Upper lobe of left lung (tissue), 6 donors: ENCODE measurements around the gene SLC4A2. TPM values are rescaled to one million over a fixed set of nuclear protein-coding genes. Genes with fewer than 3 reads are reported as not detected.

Experiments used
- ATAC-seq, 2 donors: fragments of 200-7000 bp; cut with Tn5 transposase; one replicate each; pipeline ENCODE4 v1.9.1; 2022; ENCODE audit warnings: mild to moderate bottlenecking in 2 of 2, moderate library complexity in 2 of 2; ENCODE audit not compliant: low FRiP score in 2 of 2
- DNase-seq, 2 donors: peaks; one replicate each; pipeline ENCODE4 v3.0.0-alpha.2; 2019 to 2020
- H3K27ac ChIP-seq, 4 donors: fragments of 200-600 bp; sonication (generic); one replicate each; pipeline ENCODE4 v1.5.1; 2016 to 2019
- H3K27me3 ChIP-seq, 4 donors: fragments of 200-600 bp; sonication (generic); one replicate each; pipeline ENCODE4 v1.5.1; 2017 to 2019
- H3K36me3 ChIP-seq, 4 donors: fragments of 200-600 bp; sonication (generic); one replicate each; pipeline ENCODE4 v1.5.1; 2016 to 2019
- H3K4me1 ChIP-seq, 4 donors: fragments of 200-600 bp; sonication (generic); one replicate each; pipeline ENCODE4 v1.5.1; 2018 to 2019
- H3K4me3 ChIP-seq, 4 donors: fragments of 200-600 bp; sonication (generic); one replicate each; pipeline ENCODE4 v1.5.1; 2017 to 2019; ENCODE audit warnings: mild to moderate bottlenecking in 2 of 4, moderate library complexity in 1 of 4
- H3K9me3 ChIP-seq, 4 donors: fragments of 200-600 bp; sonication (generic); one replicate each; pipeline ENCODE4 v1.5.1; 2018 to 2019
- CTCF ChIP-seq, 6 experiments: fragments of 450-650 bp in 4 of 6; fragments of 200-600 bp in 2 of 6; sonication (generic) in 2 of 6; IDR thresholded peaks; one replicate each; pipeline ENCODE4 v1.5.1; 2016 to 2019; ENCODE audit warnings: antibody characterized with exemption in 6 of 6
- EP300 ChIP-seq, 4 donors: sonication (generic); formaldehyde crosslinking; IDR thresholded peaks; one replicate each; pipeline ENCODE4 v1.5.1; 2017; ENCODE audit warnings: antibody characterized with exemption in 4 of 4, control low read depth in 2 of 4
- POLR2A ChIP-seq, 4 donors: fragments of 450-650 bp; IDR thresholded peaks; one replicate each; pipeline ENCODE4 v1.5.1; 2016 to 2017; ENCODE audit warnings: antibody characterized with exemption in 4 of 4, mild to moderate bottlenecking in 2 of 4
- POLR2AphosphoS5 ChIP-seq, 2 donors: sonication (generic); formaldehyde crosslinking; IDR thresholded peaks; one replicate each; pipeline ENCODE4 v1.5.1; 2017; ENCODE audit warnings: antibody characterized with exemption in 2 of 2
- WGBS, 2 donors: methylation state at CpG; one replicate each; pipeline ENCODE4 v1.1.5; 2017 to 2018; 5-methylcytosine and 5-hydroxymethylcytosine counted together
- total RNA-seq, 6 donors: library from RNA; depleted of rRNA in 4 of 6; stranded (reverse); fragments of >200 nt in 4 of 6; gene quantifications; one replicate each; pipeline versions ENCODE4 v1.1.0 to v1.2.1, GENCODE V29; 2016 to 2021
- donor health status: DM: no; HTN: no; CAD: no; lungs with moderate emphysema.
- donor health status: DM: no; HTN: yes; CAD: no; lungs with severe emphysema.

The SLC4A2 gene
- total RNA-seq, 6 donors from 2014 or later = 88.4 to 312 (median 188) TPM

- no peak for TF ChIP-seq POLR2AphosphoS5 (IDR thresholded peaks at IDR 0.05)
- TF ChIP-seq EP300 (IDR thresholded peaks at IDR 0.05) = no peak
- TF ChIP-seq CTCF (IDR thresholded peaks at IDR 0.05) = no peak
- TF ChIP-seq POLR2A (IDR thresholded peaks at IDR 0.05) = no peak
- Histone ChIP-seq H3K27ac (no peak overlapping the region), H3K4me3 (no peak overlapping the region), H3K27me3 (no peaks in the 10 kb centered on the region), H3K36me3 (peaks cover 0 to 6% (median 2%) of the 10 kb centered on the region in 4 donors), H3K4me1 (peaks cover 0 to 25% (median 12%) of the 10 kb centered on the region in 4 donors), H3K9me3 (no peaks in the 10 kb centered on the region)
- WGBS, 2 donors = 73 to 83% methylated on average over 3 of the region's 3 CpGs
- DNase-seq = no peak
- no peak for ATAC-seq
Observed at GRCh38 chr7:151102991-151103390, 43.6 kb downstream of the SLC4A2 start.

GRCh38 chr7:151103973-151104372, 44.6 kb downstream of the SLC4A2 start:
- DNase-seq (no peak), ATAC-seq (no peak)
- 83 to 97% methylated on average over 8 to 12 of the region's 12 CpGs for WGBS, 2 donors
- peaks cover 0 to 6% (median 2%) of the 10 kb centered on the region in 4 donors for H3K36me3 ChIP-seq
- no peak overlapping the region for H3K27ac ChIP-seq
- H3K4me1 ChIP-seq = peaks cover 0 to 26% (median 12%) of the 10 kb centered on the region in 4 donors
- H3K27me3 ChIP-seq = no peaks in the 10 kb centered on the region
- no peak overlapping the region for H3K4me3 ChIP-seq
- H3K9me3 ChIP-seq = no peaks in the 10 kb centered on the region
- TF ChIP-seq EP300 (IDR thresholded peaks at IDR 0.05) (no peak), POLR2A (IDR thresholded peaks at IDR 0.05) (no peak), POLR2AphosphoS5 (IDR thresholded peaks at IDR 0.05) (no peak), CTCF (IDR thresholded peaks at IDR 0.05) (no peak)

- ATAC-seq (no peak), DNase-seq (no peak)
- Histone ChIP-seq H3K27me3 (no peaks in the 10 kb centered on the region), H3K36me3 (peaks cover 0 to 6% (median 2%) of the 10 kb centered on the region in 4 donors), H3K4me3 (no peak overlapping the region), H3K27ac (no peak overlapping the region), H3K9me3 (no peaks in the 10 kb centered on the region), H3K4me1 (peaks cover 0 to 27% (median 9%) of the 10 kb centered on the region in 4 donors)
- WGBS, 2 donors = 75 to 82% methylated on average over 23 of the region's 23 CpGs
- TF ChIP-seq POLR2A (IDR thresholded peaks at IDR 0.05) (no peak), POLR2AphosphoS5 (IDR thresholded peaks at IDR 0.05) (no peak), EP300 (IDR thresholded peaks at IDR 0.05) (no peak), CTCF (IDR thresholded peaks at IDR 0.05) (no peak)
Observed at GRCh38 chr7:151104411-151105235, 45.2 kb downstream of the SLC4A2 start.

- H3K4me3 ChIP-seq = no peak overlapping the region
- no peaks in the 10 kb centered on the region for H3K9me3 ChIP-seq
- DNase-seq = peak in 1 of 2 donors; percentile 63
- peaks cover 8 to 29% (median 21%) of the 10 kb centered on the region in 4 donors for H3K4me1 ChIP-seq
- peaks cover 0 to 6% (median 2%) of the 10 kb centered on the region in 4 donors for H3K36me3 ChIP-seq
- WGBS, 2 donors = 84 to 100% methylated on average over 1 to 10 of the region's 10 CpGs
- TF ChIP-seq CTCF (IDR thresholded peaks at IDR 0.05) (no peak), POLR2AphosphoS5 (IDR thresholded peaks at IDR 0.05) (no peak)
- no peaks in the 10 kb centered on the region for H3K27me3 ChIP-seq
- H3K27ac ChIP-seq = peak overlapping the region in 1 of 4 donors; percentile 15
- ATAC-seq = no peak
Observed at GRCh38 chr7:151107882-151108281, 48.5 kb downstream of the SLC4A2 start.
